OCI-LY7 (cell line): ENCODE data around the gene MGMT. TPM values are rescaled to one million over a fixed set of nuclear protein-coding genes. Genes with fewer than 3 reads are reported as not detected.

Source experiments
- BruUV-seq: library from RNA; stranded (reverse); fragments of 400-500 nt; replicated peaks from 2 replicates; lab custom pipeline; 2021; lab: Mats Ljungman, UMichigan
- CTCF ChIA-PET: fragments of 300-600 bp; sonication (Branson Sonifier 250); formaldehyde crosslinking; loops from one replicate; lab custom pipeline; 2022; ENCODE audit warnings: antibody characterized with exemption; ENCODE audit not compliant: unreplicated experiment; lab: Charles Lee
- POLR2A ChIA-PET: fragments of 300-600 bp; sonication (Branson Sonifier 250); formaldehyde crosslinking; loops from one replicate; lab custom pipeline; 2022; ENCODE audit warnings: antibody characterized with exemption; lab: Charles Lee
- DNase-seq: peaks from one replicate; pipeline ENCODE4 v3.0.0-alpha.2; 2015; ENCODE audit warnings: low spot score
- H2AFZ ChIP-seq: fragments of 200-600 bp; sonication (generic), shearing (Covaris generic); 2 replicates; pipeline ENCODE4 v1.6.1; 2014; ENCODE audit warnings: mild to moderate bottlenecking, antibody characterized with exemption, low read length, moderate library complexity
- H3K27ac ChIP-seq: fragments of 200-600 bp; sonication (generic); 2 replicates; pipeline ENCODE4 v1.5.1; 2014; ENCODE audit warnings: mixed run types, low read depth, mild to moderate bottlenecking, moderate library complexity, low read length, inconsistent platforms; ENCODE audit not compliant: poor library complexity, severe bottlenecking
- H3K36me3 ChIP-seq: fragments of 200-600 bp; sonication (generic); 2 replicates; pipeline ENCODE4 v1.6.1; 2014; ENCODE audit warnings: mild to moderate bottlenecking, antibody characterized with exemption, low read length, moderate library complexity, mixed read lengths; ENCODE audit not compliant: insufficient read depth
- H3K4me1 ChIP-seq: fragments of 200-600 bp; sonication (generic); 2 replicates; pipeline ENCODE4 v1.5.1; 2014; ENCODE audit warnings: mild to moderate bottlenecking, low read length; ENCODE audit not compliant: insufficient read depth, poor library complexity, severe bottlenecking
- H3K4me2 ChIP-seq: fragments of 200-600 bp; sonication (generic); 2 replicates; pipeline ENCODE4 v1.6.1; 2014; ENCODE audit warnings: mild to moderate bottlenecking, low read length
- H3K4me3 ChIP-seq: fragments of 200-600 bp; sonication (generic); 2 replicates; pipeline ENCODE4 v1.5.1; 2014; ENCODE audit warnings: mild to moderate bottlenecking, low read depth, low read length; ENCODE audit not compliant: poor library complexity, severe bottlenecking
- H3K79me2 ChIP-seq: fragments of 200-600 bp; sonication (generic); 2 replicates; pipeline ENCODE4 v1.6.1; 2016; ENCODE audit warnings: low read depth, mild to moderate bottlenecking, low read length, moderate library complexity, mixed read lengths; ENCODE audit not compliant: insufficient read depth
- H3K9me2 ChIP-seq: fragments of 200-600 bp; sonication (generic); 2 replicates; pipeline ENCODE4 v1.6.1; 2016; ENCODE audit warnings: mild to moderate bottlenecking, low read length, mixed read lengths; ENCODE audit not compliant: insufficient read depth
- H3K9me3 ChIP-seq: fragments of 200-600 bp; sonication (generic); 2 replicates; pipeline ENCODE4 v1.6.1; 2014; ENCODE audit warnings: mild to moderate bottlenecking, mixed run types, low read length, mixed read lengths
- H4K20me1 ChIP-seq: fragments of 200-600 bp; sonication (generic); 2 replicates; pipeline ENCODE4 v1.6.1; 2014; ENCODE audit warnings: mild to moderate bottlenecking, antibody characterized with exemption, low read length, moderate library complexity, mixed read lengths; ENCODE audit not compliant: insufficient read depth
- CTCF ChIP-seq: fragments of 200-600 bp; sonication (generic); conservative IDR thresholded peaks from 2 replicates; pipeline ENCODE4 v1.5.1; 2014; ENCODE audit warnings: mild to moderate bottlenecking, antibody characterized with exemption, low read length, moderate library complexity, mixed read lengths
- EZH2phosphoT487 ChIP-seq: fragments of 200-600 bp; sonication (generic); IDR thresholded peaks from 2 replicates; pipeline ENCODE4 v1.6.1; 2018; ENCODE audit warnings: low read depth, borderline replicate concordance, mild to moderate bottlenecking, mixed run types, antibody characterized with exemption, low read length, moderate library complexity, mixed read lengths
- intact Hi-C: fragments of 100-400 bp; cut with micrococcal nuclease; formaldehyde crosslinking; loops from one replicate; pipeline ENCODE4 v1.10.0; 2022; ENCODE audit not compliant: unreplicated experiment
- total RNA-seq, 2 experiments: library from RNA; depleted of rRNA in 1 of 2; stranded (reverse); fragments of >200 nt in 1 of 2; shearing (Covaris generic) in 1 of 2; gene quantifications; 2 replicates each; pipeline ENCODE4 v1.2.3, GENCODE V29; 2014 to 2022

The MGMT gene
- total RNA-seq, 2 experiments from 2014 or later = 19.7 to 25.0 TPM

- Histone ChIP-seq H3K79me2 (no peaks in the 10 kb centered on the region), H4K20me1 (no peaks in the 10 kb centered on the region), H3K9me2 (no peaks in the 10 kb centered on the region), H3K4me1 (no peaks in the 10 kb centered on the region), H3K9me3 (no peaks in the 10 kb centered on the region), H3K36me3 (no peaks in the 10 kb centered on the region), H2AFZ (no peak overlapping the region), H3K27ac (no peak overlapping the region), H3K4me3 (no peak overlapping the region), H3K4me2 (no peak overlapping the region)
- intact Hi-C loops = no loop called here
- ChIA-PET CTCF (no interaction called here), POLR2A (no interaction called here)
- no TSS peak for BruUV-seq
- no peak for DNase-seq
- TF ChIP-seq CTCF (no peak), EZH2phosphoT487 (no peak)
These were observed 290.2 kb downstream of the MGMT start for GRCh38 chr10:129756912-129757901.

- Histone ChIP-seq H3K4me1 (no peaks in the 10 kb centered on the region), H2AFZ (no peak overlapping the region), H4K20me1 (no peaks in the 10 kb centered on the region), H3K9me3 (no peaks in the 10 kb centered on the region), H3K27ac (no peak overlapping the region), H3K79me2 (no peaks in the 10 kb centered on the region), H3K4me3 (no peak overlapping the region), H3K4me2 (no peak overlapping the region), H3K9me2 (no peaks in the 10 kb centered on the region), H3K36me3 (no peaks in the 10 kb centered on the region)
- intact Hi-C loops = no loop called here
- ChIA-PET CTCF (no interaction called here), POLR2A (no interaction called here)
- TF ChIP-seq CTCF = no peak
- no peak for TF ChIP-seq EZH2phosphoT487
- DNase-seq = no peak
- BruUV-seq = no TSS peak
These were observed 291.4 kb downstream of the MGMT start for GRCh38 chr10:129758207-129759021.
